ENCODE measurements around the gene NELL1.

DNA sequence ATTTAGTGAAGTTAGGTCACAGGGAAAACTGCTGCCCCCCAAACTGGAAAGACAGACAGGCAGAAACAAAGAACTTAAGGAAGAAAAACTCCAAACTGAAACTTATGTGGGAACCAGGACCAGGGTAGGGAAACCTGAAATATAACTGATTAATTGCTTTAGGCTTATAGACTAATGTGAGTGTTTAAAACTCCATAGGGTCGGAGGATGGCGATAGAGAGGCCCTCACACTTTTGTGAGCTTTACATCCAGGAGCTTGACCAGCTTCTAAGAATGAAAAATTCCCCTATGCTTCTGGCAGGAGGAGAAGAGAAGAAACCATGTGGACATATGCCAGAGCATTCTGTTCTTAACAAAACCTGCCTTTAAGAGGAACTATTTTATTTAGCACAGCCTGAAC, 598.6 kb downstream of the NELL1 start:
- TF ChIP-seq EZH2 (IDR thresholded peaks at IDR 0.05), result no peak
- TF ChIP-seq POLR2AphosphoS5 (IDR thresholded peaks at IDR 0.05; ENCODE audit: borderline replicate concordance, low read depth, low read length), result no peak
- TF ChIP-seq FOXP2 (optimal IDR thresholded peaks at IDR 0.05; ENCODE audit: control extremely low read depth, extremely low read length, insufficient read depth), result no peak

Measured in SK-N-MC (cell line).